SK-N-MC (cell line): ENCODE results near the gene SLC25A10.

Experiments used
- DNase-seq: peaks from one replicate; pipeline ENCODE4 v3.0.0-alpha.2; 2011; ENCODE audit warnings: low read depth, low spot score
- H3K27ac ChIP-seq: fragments of 200-600 bp; sonication (generic); 2 replicates; pipeline ENCODE4 v1.5.1; 2016; ENCODE audit warnings: mixed run types
- H3K36me3 ChIP-seq: fragments of 200-600 bp; sonication (generic); 2 replicates; pipeline ENCODE4 v1.6.1; 2017; ENCODE audit warnings: antibody characterized with exemption, low read length, mixed read lengths; ENCODE audit not compliant: insufficient read depth
- H3K4me3 ChIP-seq: fragments of 200-600 bp; sonication (generic); 2 replicates; pipeline ENCODE4 v1.5.1; 2016
- H3K9ac ChIP-seq: fragments of 200-600 bp; sonication (generic); 2 replicates; pipeline ENCODE4 v1.8.0; 2017; ENCODE audit warnings: mixed run types, mixed read lengths; ENCODE audit not compliant: insufficient read length
- H3K9me3 ChIP-seq: fragments of 200-600 bp; sonication (generic); 2 replicates; pipeline ENCODE4 v1.6.1; 2017; ENCODE audit warnings: low read depth, mild to moderate bottlenecking, antibody characterized with exemption, low read length, moderate library complexity, mixed read lengths
- EZH2 ChIP-seq: fragments of 200-600 bp; sonication (generic); IDR thresholded peaks from one replicate; pipeline ENCODE4 v1.6.1; 2017; ENCODE audit warnings: antibody characterized with exemption
- FOXP2 ChIP-seq: optimal IDR thresholded peaks from 2 replicates; pipeline ENCODE3; 2011; ENCODE audit warnings: mild to moderate bottlenecking, moderate library complexity; ENCODE audit not compliant: insufficient read depth; ENCODE audit errors: extremely low read length, control extremely low read depth
- POLR2AphosphoS5 ChIP-seq: IDR thresholded peaks from 2 replicates; pipeline ENCODE4 v1.6.1; 2012; ENCODE audit warnings: mild to moderate bottlenecking, low read depth, low read length, borderline replicate concordance

The SLC25A10 gene

DNA sequence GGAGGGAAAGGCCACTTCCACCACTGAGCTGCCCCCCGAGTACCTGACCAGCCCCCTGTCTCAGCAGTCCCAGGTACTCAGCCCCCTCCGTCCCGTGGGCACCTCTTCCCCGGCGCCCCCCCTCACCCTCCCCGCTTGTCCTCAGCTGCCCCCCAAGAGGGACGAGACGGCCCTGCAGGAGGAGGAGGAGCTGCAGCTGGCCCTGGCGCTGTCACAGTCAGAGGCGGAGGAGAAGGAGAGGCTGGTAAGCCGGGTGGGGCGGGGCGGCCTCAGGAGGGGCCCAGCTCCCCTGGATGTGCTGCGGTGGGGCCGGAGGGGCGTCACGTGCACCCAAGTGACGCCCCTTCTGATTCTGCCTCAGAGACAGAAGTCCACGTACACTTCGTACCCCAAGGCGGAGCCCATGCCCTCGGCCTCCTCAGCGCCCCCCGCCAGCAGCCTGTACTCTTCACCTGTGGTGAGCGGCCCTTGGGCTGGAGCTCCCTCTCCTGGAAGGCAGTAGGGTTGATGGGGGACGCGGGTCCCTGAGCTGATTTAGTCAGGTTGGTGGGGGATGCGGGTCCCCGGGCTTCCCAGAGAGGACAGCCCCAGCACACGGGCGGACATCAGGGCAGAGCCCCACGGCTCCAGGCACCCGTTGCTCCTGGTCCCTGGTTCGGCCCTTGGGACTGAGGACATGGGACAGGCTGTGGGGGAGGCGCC, 18.4 kb upstream of the SLC25A10 start:
- Histone ChIP-seq H3K9me3 (no peaks in the 10 kb centered on the region), H3K36me3 (peaks cover 84% of the 10 kb centered on the region), H3K27ac (no peak overlapping the region), H3K9ac (no peak overlapping the region), H3K4me3 (no peak overlapping the region)
- no peak for TF ChIP-seq FOXP2
- TF ChIP-seq EZH2, result no peak
- TF ChIP-seq POLR2AphosphoS5, result no peak; the same call in 1 of the 2 replicates
- DNase-seq, result no peak

- H3K36me3 ChIP-seq, result peaks cover 82% of the 10 kb centered on the region
- no peak for TF ChIP-seq POLR2AphosphoS5
- no peak for TF ChIP-seq EZH2
- TF ChIP-seq FOXP2, result no peak
- H3K9me3 ChIP-seq, result no peaks in the 10 kb centered on the region
- H3K4me3 ChIP-seq, result no peak overlapping the region
- H3K9ac ChIP-seq, result no peak overlapping the region
- H3K27ac ChIP-seq, result no peak overlapping the region
- no peak for DNase-seq
Observed at GRCh38 chr17:81694810-81695209, 17.3 kb upstream of the SLC25A10 start.

- DNase-seq, result no peak
- H3K4me3 ChIP-seq, result no peak overlapping the region
- no peak overlapping the region for H3K9ac ChIP-seq
- peaks cover 78% of the 10 kb centered on the region for H3K36me3 ChIP-seq
- TF ChIP-seq EZH2 (no peak), FOXP2 (no peak), POLR2AphosphoS5 (no peak; the same call in 1 of the 2 replicates)
- no peaks in the 10 kb centered on the region for H3K9me3 ChIP-seq
- no peak overlapping the region for H3K27ac ChIP-seq
Observed at GRCh38 chr17:81695211-81695610, 16.9 kb upstream of the SLC25A10 start.

- Histone ChIP-seq H3K4me3 (no peak overlapping the region), H3K9me3 (no peaks in the 10 kb centered on the region), H3K27ac (no peak overlapping the region), H3K36me3 (peaks cover 76% of the 10 kb centered on the region), H3K9ac (no peak overlapping the region)
- no peak for DNase-seq
- TF ChIP-seq POLR2AphosphoS5 (no peak), FOXP2 (no peak), EZH2 (no peak)
Observed at GRCh38 chr17:81695801-81696200, 16.3 kb upstream of the SLC25A10 start.

GRCh38 chr17:81696218-81696941, 15.7 kb upstream of the SLC25A10 start:
- Histone ChIP-seq H3K9ac (no peak overlapping the region), H3K27ac (no peak overlapping the region), H3K9me3 (no peaks in the 10 kb centered on the region), H3K4me3 (no peak overlapping the region), H3K36me3 (peaks cover 79% of the 10 kb centered on the region)
- no peak for DNase-seq
- TF ChIP-seq FOXP2, result no peak
- no peak for TF ChIP-seq EZH2
- TF ChIP-seq POLR2AphosphoS5, result peak; percentile 15; the same call in 1 of the 2 replicates

DNA sequence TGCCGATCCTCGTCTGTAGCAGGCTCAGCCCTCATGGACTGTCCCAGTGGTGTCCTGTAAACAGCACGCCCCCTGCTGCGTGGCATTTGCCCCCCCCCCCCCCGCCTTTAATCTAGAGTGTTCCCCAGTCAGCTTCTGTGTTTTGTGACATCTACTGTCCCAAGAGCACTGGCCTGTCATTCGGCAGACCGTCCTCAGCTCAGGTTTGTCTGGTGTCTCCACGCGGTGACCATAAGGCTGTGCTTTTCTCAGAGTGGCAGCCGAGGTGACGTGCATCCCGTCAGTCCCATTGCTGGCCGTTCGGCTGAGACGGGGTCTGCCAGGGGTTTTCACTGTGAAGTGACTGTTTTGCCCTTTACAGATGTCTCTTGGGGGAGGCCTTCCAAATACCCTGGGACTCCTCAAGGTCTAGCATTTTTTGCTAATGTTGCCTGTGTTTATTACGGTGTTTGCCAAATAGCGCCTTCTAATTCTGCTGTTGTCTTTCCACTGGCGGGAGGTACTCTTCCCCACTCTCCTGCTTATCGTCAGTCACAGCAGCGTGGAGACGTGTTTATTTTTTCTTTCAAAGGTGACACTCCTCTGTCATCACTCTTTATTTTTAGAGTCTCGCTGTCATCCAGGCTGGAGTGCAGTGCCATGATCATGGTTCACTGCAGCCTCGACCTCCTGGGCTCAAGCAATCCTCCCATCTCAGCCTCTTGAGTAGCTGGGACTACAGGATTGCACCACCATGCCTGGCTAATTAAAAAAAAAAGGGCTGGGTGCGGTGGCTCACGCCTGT, 14.6 kb upstream of the SLC25A10 start:
- no peak for DNase-seq
- no peaks in the 10 kb centered on the region for H3K9me3 ChIP-seq
- H3K4me3 ChIP-seq, result no peak overlapping the region
- H3K36me3 ChIP-seq, result peaks cover 72% of the 10 kb centered on the region
- H3K27ac ChIP-seq, result no peak overlapping the region
- no peak for TF ChIP-seq POLR2AphosphoS5
- no peak for TF ChIP-seq FOXP2
- no peak for TF ChIP-seq EZH2
- H3K9ac ChIP-seq, result no peak overlapping the region

DNA sequence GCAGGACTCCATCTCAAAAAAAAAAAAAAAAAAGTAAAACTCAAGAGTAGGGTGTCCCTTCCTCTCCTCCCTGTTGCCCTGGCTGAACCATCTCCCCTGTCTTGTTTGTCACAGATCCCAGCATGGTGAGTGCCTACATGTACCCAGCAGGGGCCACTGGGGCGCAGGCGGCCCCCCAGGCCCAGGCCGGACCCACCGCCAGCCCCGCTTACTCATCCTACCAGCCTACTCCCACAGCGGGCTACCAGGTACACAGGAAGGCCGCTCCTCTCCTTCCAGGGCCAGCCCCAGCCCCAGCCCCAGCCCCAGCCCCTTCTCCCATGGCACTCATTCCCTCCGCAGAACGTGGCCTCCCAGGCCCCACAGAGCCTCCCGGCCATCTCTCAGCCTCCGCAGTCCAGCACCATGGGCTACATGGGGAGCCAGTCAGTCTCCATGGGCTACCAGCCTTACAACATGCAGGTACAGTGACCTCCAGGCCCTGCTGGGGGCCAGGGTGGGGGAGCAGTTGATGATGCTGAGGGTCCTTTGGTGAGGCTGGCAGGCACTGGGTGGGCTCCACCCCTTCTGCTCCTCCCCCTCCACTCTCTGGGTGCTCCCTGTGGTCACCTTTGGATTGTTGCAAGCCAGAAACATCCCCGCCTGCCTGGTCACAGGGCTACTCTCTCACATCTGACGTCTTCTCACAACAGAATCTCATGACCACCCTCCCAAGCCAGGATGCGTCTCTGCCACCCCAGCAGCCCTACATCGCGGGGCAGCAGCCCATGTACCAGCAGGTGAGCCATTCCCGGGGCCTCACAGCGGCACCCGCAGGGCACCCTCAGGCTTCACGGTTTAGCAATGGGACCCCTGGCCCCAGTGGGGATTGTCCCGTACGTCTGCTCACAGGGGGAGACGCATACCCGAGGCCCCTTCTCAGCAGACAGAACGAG, 11.5 kb upstream of the SLC25A10 start:
- Histone ChIP-seq H3K4me3 (peak overlapping the region; percentile 95), H3K27ac (peak overlapping the region; percentile 16; the same call in 1 of the 2 replicates), H3K9me3 (no peaks in the 10 kb centered on the region), H3K36me3 (peaks cover 64% of the 10 kb centered on the region), H3K9ac (peak overlapping the region; percentile 99)
- no peak for DNase-seq
- TF ChIP-seq EZH2 (no peak), POLR2AphosphoS5 (no peak; the same call in 1 of the 2 replicates), FOXP2 (no peak)
